Left ventricle myocardium superior (tissue), 1 donor: ENCODE measurements around the gene DAD1. TPM values are rescaled to one million over a fixed set of nuclear protein-coding genes. Genes with fewer than 3 reads are reported as not detected.
"Not testable (repeated sequence)": the region's sequence is repeated elsewhere in the genome, so short reads cannot be mapped to it uniquely, and the experiment has no call there.

Source experiments
- ATAC-seq: fragments of 200-7000 bp; cut with Tn5 transposase; one replicate; pipeline ENCODE4 v1.9.1; 2020; ENCODE audit warnings: mild to moderate bottlenecking, moderate library complexity
- DNase-seq: peaks from one replicate; pipeline ENCODE4 v3.0.0-alpha.2; 2020
- intact Hi-C: fragments of 100-400 bp; cut with micrococcal nuclease; formaldehyde crosslinking; loops from one replicate; pipeline ENCODE4 v1.11.0; 2022
- total RNA-seq: library from RNA; stranded (reverse); fragmentation: NEBNext Ultra II Directional; extraction: Animal tissue kit (Norgen Biotek cat#: 25700); gene quantifications from one replicate; pipeline ENCODE4 v1.2.1, GENCODE V29; 2021
- donor health status: DM: no; HTN: yes; CAD: no; lungs with severe emphysema.

The DAD1 gene
- total RNA-seq, 1 donor from 2014 or later = 149 TPM

GRCh38 chr14:22572562-22573058, 16.4 kb downstream of the DAD1 start:
- ATAC-seq = no peak
- intact Hi-C loops = loop anchor here (5.0 kb wide), 1 partner anchor 80 kb away; no protein-coding TSS in a partner anchor
- DNase-seq = no peak

DNA sequence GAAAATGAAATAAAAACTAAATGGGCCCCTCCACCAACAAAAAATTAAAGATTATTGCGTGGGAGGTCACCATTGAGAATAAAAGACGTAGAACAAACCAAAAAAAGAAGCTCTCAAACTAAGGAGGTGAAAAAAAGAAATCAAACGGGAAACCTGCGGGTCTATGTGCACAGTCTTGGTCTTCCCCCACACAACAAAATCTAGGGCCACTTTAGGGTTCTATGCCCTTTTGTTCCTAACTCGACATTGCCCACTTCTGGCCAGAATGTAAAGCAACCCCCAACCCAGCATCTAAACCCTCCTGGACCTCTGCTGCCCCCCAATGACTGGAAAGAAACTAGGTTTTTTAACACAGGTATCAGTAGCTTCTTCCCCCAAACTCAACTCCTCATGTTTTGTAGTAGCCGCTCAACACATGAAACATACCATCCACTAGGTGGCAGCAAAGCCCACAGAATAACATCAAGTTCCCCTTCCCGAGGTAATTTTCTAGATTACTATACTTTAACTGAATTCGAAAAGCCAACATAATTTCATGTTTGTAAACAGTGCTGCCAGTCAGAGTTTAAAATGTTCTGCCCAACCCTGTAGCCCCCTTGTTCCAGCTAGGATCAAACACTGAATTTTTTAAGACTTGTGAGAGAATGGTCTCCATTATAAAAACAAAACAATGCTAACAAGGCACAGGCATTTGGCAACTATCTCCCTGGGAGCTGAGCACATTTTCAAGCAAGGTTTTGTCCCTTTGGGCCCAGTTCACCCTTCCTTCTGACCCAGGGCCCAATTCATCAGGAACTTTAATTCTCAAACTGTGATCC, 18.7 kb downstream of the DAD1 start:
- DNase-seq (no peak), ATAC-seq (peak; percentile 78)
- intact Hi-C loops = loop anchor here (5.0 kb wide), 1 partner anchor 82 kb away; no protein-coding TSS in a partner anchor

DNA sequence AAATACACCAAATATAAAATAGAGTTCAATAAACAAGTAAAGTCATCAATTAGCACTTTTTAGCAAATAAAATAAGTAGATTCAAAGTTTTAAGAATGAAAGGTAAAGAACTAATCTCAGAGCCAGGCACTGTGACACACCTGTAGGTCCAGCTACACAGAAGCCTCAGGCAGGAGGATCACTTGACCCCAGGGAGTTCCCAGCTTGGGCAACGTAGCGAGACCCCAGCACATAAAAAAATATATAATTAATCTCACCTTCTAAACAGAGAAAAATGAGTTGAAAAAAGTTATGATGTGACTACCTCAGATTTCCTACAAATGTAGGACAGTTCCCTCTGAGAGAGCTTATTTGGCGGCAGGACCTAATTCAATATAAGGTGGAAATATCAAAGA, 19.3 kb downstream of the DAD1 start:
- DNase-seq (no peak), ATAC-seq (no peak)
- intact Hi-C loops = loop anchor here (5.0 to 10.0 kb wide), 3 partner anchors 83 to 285 kb away; partner anchors contain the start of gene SLC7A7

- ATAC-seq = no peak
- intact Hi-C loops = loop anchor here (10.0 kb wide), 2 partner anchors 246 to 286 kb away; partner anchors contain the start of gene SLC7A7
- DNase-seq = no peak
Observed at GRCh38 chr14:22569106-22569736, 19.8 kb downstream of the DAD1 start.

DNA sequence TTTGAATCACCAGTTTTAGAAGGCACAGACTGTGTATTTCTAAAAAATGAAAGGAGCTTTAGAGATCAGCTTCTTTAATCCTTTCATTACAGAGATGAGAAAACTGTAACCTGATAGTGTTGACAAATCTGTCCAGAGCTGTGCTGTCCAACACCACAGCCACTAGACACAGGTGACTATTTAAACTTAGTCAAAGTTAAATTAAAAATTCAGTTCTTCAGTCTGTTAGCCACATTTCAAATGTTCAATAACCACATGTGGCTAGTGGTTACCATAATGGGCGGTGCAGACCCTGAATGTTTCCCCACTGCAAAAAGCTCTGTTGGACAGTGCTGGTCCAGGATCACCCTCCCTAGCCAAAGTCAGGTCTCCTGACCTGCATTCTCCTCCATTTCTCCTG, 21.6 kb downstream of the DAD1 start:
- no peak for DNase-seq
- ATAC-seq = no peak
- intact Hi-C loops = loop anchor here (10.0 kb wide), 2 partner anchors 247 to 287 kb away; partner anchors contain the start of gene SLC7A7

- intact Hi-C loops = loop anchor here (10.0 kb wide), 2 partner anchors 248 to 288 kb away; partner anchors contain the start of gene SLC7A7
- ATAC-seq (no peak), DNase-seq (no peak)
Observed at GRCh38 chr14:22566845-22567244, 22.2 kb downstream of the DAD1 start.

DNA sequence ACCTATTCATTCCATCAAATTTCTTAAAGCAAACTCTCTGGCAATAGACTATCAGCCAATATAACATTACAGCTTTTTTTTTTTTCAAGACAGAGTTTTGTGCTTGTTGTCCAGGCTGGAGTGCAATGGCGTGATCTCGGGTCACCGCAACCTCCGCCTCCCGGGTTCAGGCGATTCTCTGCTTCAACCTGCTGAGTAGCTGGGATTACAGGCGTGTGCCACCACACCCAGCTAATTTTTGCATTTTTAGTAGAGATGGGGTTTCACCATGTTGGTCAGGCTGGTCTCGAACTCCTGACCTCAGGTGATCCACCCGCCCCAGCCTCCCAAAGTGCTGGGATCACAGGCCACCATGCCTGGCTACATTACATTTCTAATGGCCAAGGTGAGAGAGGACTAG, 22.8 kb downstream of the DAD1 start:
- not testable (repeated sequence) for DNase-seq, ATAC-seq
- intact Hi-C loops = loop anchor here (10.0 kb wide), 2 partner anchors 249 to 289 kb away; partner anchors contain the start of gene SLC7A7

GRCh38 chr14:22565391-22565945, 23.6 kb downstream of the DAD1 start:
- intact Hi-C loops = loop anchor here (10.0 kb wide), 2 partner anchors 249 to 289 kb away; partner anchors contain the start of gene SLC7A7
- DNase-seq = no peak
- ATAC-seq = no peak

DNA sequence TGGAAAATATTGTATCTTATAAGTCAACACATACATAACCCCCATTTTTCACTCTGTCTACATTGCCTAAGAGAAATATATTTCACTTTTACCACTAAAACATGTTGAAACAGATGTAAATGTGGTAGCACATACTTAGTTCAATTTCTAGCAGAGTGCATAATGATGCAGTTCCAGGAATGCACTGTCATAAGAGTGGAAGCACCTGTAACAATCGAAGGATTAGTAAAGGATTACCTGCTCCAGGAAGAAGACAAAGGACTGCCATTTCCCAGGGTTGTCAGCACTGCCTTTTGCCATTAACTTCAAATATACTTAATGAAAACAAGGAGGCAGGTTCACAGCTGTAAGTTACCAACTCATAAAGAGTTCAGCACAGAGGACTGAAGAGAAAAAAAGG, 24.6 kb downstream of the DAD1 start:
- ATAC-seq (no peak), DNase-seq (no peak)
- intact Hi-C loops = loop anchor here (10.0 kb wide), 2 partner anchors 250 to 290 kb away; partner anchors contain the start of gene SLC7A7

- no peak for DNase-seq
- peak; percentile 46 for ATAC-seq
- intact Hi-C loops = loop anchor here (10.0 kb wide), 2 partner anchors 251 to 291 kb away; partner anchors contain the start of gene SLC7A7
Observed at GRCh38 chr14:22563987-22564386, 25.0 kb downstream of the DAD1 start.

- ATAC-seq (no peak), DNase-seq (no peak)
- intact Hi-C loops = loop anchor here (10.0 kb wide), 2 partner anchors 253 to 293 kb away; partner anchors contain the start of gene SLC7A7
Observed at GRCh38 chr14:22561661-22562579, 27.1 kb downstream of the DAD1 start.

- intact Hi-C loops = loop anchor here (10.0 kb wide), 2 partner anchors 253 to 293 kb away; partner anchors contain the start of gene SLC7A7
- ATAC-seq (no peak), DNase-seq (no peak)
Observed at GRCh38 chr14:22561366-22561660, 27.7 kb downstream of the DAD1 start.

DNA sequence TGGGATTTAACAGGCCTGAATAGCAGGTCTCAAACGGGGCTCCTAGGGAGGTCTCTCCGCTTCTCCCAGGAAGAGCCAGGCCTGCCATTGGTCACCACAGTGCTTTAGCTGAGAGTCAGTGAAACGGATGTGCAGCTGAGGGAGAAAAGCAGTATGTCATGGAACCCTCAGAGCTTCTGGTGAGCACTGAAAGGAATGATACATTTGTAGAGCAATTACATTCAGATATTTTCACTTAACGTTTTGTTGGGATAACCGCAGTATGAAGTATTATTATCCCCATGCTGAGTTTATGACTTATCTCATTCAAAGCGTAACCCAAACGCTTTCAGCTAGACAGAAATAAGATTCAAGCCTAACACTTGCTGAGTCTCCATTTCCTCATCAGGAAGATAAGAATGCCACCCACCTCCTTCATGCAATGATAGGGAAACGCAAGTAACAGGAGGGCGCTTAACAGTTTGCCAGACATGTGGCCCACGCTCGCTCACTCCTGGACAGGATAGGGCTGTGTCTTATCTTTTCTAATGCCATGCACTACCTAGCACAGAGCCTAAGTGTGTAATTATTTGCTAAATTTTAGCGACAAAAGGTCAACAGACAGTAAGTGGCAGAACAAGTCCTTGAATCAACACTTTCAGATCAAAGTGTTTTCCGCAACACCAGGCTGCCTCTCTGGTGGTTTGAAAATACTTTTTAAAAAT, 28.2 kb downstream of the DAD1 start:
- intact Hi-C loops = loop anchor here (10.0 kb wide), 2 partner anchors 254 to 294 kb away; partner anchors contain the start of gene SLC7A7
- no peak for DNase-seq
- no peak for ATAC-seq

DNA sequence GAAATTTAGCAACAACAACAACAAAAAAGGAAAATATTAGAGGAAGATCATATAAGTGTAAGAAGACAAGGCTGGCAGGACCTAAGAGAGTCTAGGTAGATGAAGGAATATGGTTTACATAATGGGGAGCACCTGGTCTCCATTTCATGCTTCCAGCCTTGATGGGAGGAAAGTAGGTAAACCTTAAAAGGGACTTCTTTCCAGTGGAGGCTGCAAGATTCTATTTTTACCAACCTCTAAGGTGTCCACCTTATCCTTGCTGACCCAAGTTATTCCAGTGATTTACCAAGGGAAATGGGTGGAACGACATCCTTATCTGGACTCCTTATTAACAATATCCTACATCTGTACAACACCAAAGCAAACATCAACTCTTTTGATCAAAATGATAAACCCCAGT, 30.0 kb downstream of the DAD1 start:
- intact Hi-C loops = loop anchor here (10.0 kb wide), 1 partner anchor 164 kb away; no protein-coding TSS in a partner anchor
- ATAC-seq (no peak), DNase-seq (no peak)

DNA sequence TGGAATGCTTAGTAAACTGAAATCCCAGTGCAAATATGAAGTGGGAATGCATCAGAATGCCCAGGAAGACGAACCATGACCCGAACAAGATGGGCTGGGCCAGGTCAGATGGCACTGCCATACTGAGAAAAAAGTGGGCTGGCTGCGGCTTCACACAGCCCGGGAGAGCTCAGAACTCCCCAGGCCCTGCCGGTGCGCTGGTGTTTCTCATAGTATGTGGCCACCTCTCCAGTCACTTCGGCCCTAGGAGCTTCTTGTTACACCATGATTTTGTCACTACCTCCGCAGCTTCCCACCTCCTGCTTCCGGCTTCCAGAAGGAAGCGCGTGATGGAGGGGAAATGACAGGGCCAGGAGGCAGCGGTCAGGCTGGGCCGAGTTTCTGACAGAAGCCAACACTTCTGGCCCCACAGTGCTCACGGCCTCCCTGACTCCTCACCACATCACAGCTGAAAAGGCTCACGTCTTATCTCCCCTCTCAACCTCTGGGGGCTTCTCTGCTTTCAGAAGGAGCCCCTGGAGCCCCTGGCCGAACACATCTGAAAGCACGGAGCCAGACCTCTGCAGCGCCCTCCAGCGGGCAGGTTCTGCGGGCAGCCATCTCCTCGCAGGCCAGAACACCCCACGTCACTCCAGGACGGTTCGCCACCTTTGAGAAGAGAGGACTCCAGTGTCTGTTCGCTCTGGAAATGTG, 30.7 kb downstream of the DAD1 start:
- ATAC-seq = no peak
- DNase-seq = no peak
- intact Hi-C loops = loop anchor here (10.0 kb wide), 1 partner anchor 164 kb away; no protein-coding TSS in a partner anchor

DNA sequence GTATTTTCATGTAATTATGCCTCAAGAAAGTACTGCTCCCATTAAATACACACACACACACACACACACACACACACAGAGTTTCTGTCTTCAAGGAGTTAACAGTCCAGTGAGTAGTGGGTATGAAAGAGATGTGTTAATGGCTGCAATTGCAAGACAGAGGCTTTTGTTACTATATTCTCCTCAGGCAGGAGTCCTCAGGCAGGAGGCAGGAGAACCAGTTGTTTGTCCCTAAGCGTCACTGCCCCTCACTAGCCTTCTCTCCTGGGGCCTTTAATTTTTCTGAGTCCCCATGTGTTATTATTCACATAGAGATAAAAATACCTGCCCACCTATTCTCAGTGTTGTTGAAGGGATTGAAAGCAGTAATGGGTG, 31.2 kb downstream of the DAD1 start:
- ATAC-seq = no peak
- intact Hi-C loops = loop anchor here (10.0 kb wide), 1 partner anchor 163 kb away; no protein-coding TSS in a partner anchor

More for the DNA sequence above, 31.2 kb downstream of the DAD1 start:
- DNase-seq = no peak
